ENCODE results near the gene GVQW3.

GRCh38 chr11:76337923-76338322 is 43.2 kb upstream of the GVQW3 start:
- no peak for TF ChIP-seq CTCF (IDR thresholded peaks at IDR 0.05)
- no peak for TF ChIP-seq EP300 (IDR thresholded peaks at IDR 0.05)
- TF ChIP-seq POLR2A (IDR thresholded peaks at IDR 0.05) = no peak

Measured in ovary (tissue), 3 donors.